Ramos (cell line): ENCODE data around the gene HOXA9.

ENCODE experiments used
- in situ Hi-C: fragments of 300-500 bp; cut with MboI; formaldehyde crosslinking; loops from one replicate; pipeline ENCODE4 v1.14.3; 2022; ENCODE audit warnings: low sequenced_read_pairs; ENCODE audit not compliant: unreplicated experiment

HOXA9 gene

DNA sequence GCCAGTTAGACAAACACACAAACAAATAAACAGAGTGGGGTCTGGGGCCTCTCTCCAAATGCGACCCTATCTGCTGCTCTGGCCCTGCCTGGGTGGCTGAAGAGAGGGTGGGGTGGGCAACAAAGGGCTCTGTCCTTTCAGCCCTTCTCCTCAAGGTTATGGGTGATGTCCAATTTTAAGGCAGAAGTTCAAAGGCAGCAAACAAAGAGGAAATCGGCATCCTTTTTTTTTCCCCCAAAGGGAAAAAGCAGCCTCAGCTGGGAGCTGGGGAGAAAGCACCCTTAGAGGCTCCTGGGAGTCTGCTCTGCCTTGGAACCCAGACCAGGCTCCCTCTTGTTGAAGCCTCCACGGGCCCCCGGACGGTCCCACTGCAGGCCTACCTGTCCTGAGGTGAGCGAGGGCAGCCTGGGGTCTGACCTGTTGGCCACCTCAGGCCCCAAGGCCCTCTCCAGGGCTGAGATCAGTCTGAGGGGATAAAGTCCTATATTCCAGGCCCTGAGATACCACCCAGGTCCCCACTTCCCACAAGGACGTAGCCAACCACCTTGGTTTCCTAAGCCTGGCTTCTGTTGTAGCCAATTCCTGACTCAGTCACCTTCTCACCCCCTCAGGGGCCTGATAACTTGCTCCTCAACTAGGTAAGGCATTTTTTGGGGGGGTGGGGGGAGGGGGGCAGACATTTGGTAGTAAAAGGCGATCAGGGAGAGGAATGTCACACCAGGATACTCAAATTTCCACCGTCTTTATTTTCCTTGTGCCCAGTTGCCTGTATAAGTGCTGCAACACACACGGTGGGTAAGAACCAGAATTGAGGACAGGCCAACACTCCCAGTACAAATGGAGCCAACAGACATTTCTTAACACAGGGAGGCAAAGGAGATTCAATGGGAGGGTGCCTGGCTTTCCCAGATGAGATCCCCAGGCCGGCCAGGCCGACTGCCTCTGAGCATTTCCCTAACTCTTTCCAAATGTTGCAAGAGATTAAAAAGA lies 15.4 kb upstream of the HOXA9 start:
- in situ Hi-C loops, result no loop called here

DNA sequence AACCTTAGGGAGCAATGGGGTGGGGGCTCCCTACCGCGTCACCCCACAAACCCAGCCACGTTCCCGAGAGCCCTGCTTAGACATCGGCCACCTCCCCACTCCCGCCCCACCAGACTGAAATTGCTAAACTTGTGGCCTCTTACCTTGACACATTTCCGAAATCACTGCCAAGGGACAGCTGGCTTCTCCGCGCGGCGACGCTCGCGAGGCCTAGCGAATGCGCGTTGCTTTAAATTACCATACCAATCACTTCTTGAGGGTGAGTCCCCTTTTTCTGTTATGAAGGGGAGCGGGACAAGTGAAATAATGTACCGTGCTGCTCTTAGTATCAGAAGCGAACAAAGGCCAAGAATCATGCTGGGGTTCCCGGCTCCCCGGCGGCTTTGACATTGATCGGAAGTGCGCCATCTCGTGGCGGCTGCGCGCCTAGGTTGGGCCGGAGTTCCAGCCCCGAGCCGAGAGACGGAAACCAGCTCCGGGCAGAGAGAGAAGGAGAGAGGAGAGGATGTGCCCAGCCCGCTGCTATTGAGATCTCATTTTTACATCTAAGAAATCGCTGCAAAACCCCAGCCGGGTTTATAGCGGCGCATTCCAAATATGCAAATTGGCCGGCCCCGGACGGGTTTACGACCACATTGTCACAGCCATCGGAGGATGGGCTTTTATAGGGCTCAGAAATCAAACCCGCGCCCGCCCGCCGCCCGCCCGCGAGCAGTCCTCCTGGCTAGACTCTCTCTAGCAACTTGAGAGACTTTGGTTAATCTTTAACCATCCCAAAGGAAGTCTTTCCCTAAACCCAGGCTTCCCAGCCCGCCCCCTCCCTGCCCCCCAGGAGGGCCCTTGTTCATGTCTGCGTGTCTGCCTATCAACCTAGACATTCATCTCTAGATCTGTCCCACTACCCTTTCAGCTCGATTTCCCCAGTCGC lies 14.4 kb upstream of the HOXA9 start:
- in situ Hi-C loops, result no loop called here

- in situ Hi-C loops, result no loop called here
These were observed 13.7 kb upstream of the HOXA9 start for GRCh38 chr7:27179030-27179429.

- in situ Hi-C loops, result no loop called here
These were observed 13.0 kb upstream of the HOXA9 start for GRCh38 chr7:27178366-27178765.

DNA sequence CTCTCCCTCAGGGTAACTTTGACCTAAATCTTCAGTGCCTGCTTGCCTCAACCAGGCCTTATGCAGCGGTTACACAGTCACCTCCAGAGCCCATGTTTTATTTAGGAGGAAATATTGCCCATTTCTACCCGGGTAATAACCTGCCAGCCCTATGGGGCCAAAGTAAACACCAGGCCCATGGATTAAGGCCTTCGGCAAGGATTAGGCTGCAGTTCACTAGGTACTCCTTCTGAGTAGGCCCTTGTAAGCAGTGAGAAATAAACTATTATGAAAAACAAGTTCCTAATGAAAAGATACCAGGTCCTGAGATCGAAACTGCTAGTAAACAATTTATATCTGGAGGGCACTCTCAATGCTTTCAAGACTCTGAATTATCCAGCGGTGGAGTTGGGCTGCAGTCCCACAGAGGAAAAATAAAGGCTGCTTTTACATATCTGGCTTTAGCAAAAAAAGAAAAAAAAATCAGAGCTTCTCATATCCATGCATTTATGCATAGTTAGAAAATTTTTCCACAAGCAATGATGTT lies 12.5 kb upstream of the HOXA9 start:
- in situ Hi-C loops, result no loop called here

DNA sequence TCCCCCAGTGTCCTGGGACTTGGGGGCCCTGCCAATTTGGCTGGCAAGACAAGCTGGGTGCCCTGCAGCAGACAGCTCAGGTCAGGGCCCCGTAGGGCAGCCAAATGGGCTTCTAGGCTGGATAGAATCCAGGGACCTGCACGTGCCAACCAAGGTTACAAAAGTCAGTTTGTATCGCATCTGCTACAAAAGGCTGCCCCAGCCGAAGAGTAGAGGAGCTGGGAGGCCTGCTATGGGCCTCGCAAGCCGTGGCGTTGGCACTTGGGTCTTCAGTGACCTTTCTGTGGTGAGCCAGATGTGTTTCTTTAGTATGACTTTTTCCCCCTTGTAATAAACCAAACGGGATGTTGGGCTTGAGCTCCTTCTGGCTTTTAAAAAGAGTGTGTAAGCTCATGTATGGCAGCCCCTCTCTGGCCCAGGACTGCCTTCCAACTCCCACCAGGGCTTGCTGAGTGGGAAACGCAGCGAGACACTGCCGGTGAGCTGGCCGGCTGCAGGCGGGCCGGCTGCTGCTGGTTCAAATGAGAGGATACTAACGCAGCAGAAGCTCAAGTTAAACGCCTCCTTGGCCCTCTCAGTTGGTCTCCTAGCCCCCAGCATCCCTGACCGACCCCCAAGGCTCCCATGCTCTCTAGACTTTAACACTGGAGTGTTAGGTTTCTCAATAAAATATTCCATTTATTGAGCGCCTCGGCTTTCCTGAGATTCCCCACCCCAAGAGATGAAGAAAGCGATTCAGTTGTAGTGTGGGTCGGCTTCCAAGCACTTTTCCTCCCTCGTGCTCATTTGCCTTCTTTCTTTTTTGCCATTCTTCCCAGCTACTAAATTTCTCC lies 11.8 kb upstream of the HOXA9 start:
- in situ Hi-C loops, result no loop called here

GRCh38 chr7:27176524-27176845 lies 11.1 kb upstream of the HOXA9 start:
- in situ Hi-C loops, result no loop called here

- in situ Hi-C loops, result no loop called here
These were observed 10.5 kb upstream of the HOXA9 start for GRCh38 chr7:27175626-27176523.

- in situ Hi-C loops, result loop anchor here (25.0 kb wide), 2 partner anchors 1113 to 1288 kb away; no protein-coding TSS in a partner anchor
These were observed 9.7 kb upstream of the HOXA9 start for GRCh38 chr7:27174874-27175625.

- in situ Hi-C loops, result loop anchor here (25.0 kb wide), 2 partner anchors 1112 to 1287 kb away; no protein-coding TSS in a partner anchor
These were observed 8.9 kb upstream of the HOXA9 start, which contains the start of gene HOXA10 for GRCh38 chr7:27173956-27174873. TSS of gene HOXA10 (minus strand) at chr7:27174320. CDS start at chr7:27174306, 14 bp downstream.

DNA sequence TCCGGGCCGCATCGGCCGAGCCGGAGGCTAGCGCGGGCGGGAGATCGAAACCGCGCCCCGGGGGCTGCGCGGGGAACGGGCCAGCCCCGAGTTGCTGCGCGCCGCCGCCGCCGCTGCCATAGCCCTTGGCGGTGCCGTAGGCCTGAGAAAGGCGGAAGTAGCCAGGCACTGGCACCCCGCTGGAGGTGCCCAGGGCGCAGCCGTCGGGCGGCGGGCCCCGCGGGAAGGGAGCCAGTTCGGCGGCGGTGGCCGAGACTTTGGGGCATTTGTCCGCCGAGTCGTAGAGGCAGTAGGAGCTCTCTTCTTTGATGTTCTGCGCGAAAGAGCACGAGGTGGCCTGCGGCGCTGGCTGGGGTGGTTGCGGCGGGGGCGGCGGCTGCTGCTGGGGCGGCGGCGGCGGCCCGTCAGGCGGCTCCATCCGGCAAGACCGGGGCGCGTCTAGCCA lies 8.2 kb upstream of the HOXA9 start:
- in situ Hi-C loops, result loop anchor here (25.0 kb wide), 2 partner anchors 1111 to 1286 kb away; no protein-coding TSS in a partner anchor

DNA sequence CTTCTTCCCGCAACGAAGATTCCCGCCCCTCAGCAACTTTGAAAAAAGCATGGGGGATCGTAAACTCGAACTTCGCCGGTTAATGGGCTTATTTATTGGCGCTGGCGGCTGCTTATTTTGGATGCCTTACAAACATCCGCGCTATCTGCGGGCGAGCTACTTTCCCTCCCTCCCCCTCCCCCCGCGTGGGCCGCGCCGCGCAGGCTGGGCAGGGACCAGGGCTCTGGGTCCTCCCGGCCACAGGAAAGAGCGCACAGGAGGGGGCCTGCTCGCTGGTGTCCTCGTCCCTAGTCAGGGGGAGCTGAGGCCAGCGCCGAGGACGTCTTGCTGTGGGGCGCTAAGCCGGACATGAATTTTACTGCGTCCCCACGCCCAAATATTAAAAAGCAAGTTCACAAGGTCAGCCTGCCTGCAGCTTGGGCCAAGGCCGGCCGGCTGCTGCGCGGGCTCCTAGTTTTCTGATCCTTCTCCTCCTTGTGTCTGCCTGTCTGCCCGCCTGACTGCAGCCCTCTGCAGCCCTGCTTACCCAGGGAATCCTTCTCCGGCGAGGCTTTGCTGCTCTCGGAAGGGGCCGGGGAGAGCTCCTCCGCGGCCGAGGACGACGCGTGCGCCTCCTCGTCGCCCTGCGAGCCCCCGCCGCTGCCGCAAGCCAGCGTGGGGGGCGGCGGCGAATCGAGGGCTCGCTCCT lies 7.6 kb upstream of the HOXA9 start:
- in situ Hi-C loops, result loop anchor here (25.0 kb wide), 2 partner anchors 1111 to 1286 kb away; no protein-coding TSS in a partner anchor

DNA sequence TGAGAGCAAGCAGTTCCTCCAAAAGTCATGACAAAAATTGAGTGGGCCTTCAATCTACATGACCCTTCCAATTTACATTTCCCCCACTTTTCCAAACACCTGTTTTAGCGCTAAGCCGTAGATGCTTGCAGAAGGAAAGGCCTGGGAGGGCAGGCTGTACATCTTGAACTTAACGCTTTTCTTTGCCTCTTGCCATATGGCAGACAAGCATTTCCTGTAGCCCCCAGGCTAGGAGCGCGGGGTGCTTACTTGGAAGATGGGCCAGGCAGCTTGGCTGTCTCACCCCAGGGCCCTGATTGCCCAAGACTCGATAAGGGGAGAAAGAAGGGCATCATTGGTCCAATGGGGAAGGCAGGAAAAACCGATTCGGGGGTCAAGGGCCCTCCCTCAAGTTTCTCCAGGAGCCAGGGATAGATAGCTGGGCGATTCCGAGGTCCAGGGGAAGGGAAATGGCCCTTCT lies 7.0 kb upstream of the HOXA9 start:
- in situ Hi-C loops, result loop anchor here (25.0 kb wide), 2 partner anchors 1110 to 1285 kb away; no protein-coding TSS in a partner anchor

- in situ Hi-C loops, result loop anchor here (25.0 kb wide), 2 partner anchors 1109 to 1284 kb away; no protein-coding TSS in a partner anchor
These were observed 6.4 kb upstream of the HOXA9 start for GRCh38 chr7:27171637-27172314.

GRCh38 chr7:27171325-27171636 lies 5.9 kb upstream of the HOXA9 start:
- in situ Hi-C loops, result loop anchor here (25.0 kb wide), 2 partner anchors 1109 to 1284 kb away; no protein-coding TSS in a partner anchor
